Renal cortical epithelial cell (primary cell): ENCODE measurements around the gene EIF4B. TPM values are rescaled to one million over a fixed set of nuclear protein-coding genes. Genes with fewer than 3 reads are reported as not detected.

Experiments used
- DNase-seq: peaks from one replicate; pipeline ENCODE4 v3.0.0-alpha.2; 2011; ENCODE audit warnings: low read depth
- total RNA-seq: library from RNA; depleted of rRNA; stranded (reverse); fragments of >200 nt; gene quantifications from 2 replicates; pipeline ENCODE4 v1.2.3, GENCODE V29; 2014

Gene EIF4B
- total RNA-seq, 1 donor from 2014 or later: 1,047 TPM

- DNase-seq: no peak
Measured at GRCh38 chr12:53068811-53069585, 62.7 kb downstream of the EIF4B start.

GRCh38 chr12:53069621-53070410 lies 63.6 kb downstream of the EIF4B start:
- no peak for DNase-seq

GRCh38 chr12:53070877-53071492 lies 64.7 kb downstream of the EIF4B start:
- no peak for DNase-seq

- DNase-seq: no peak
Measured at GRCh38 chr12:53071591-53072551, 65.6 kb downstream of the EIF4B start.

- no peak for DNase-seq
Measured at GRCh38 chr12:53073881-53074280, 67.6 kb downstream of the EIF4B start.

GRCh38 chr12:53074283-53074998 lies 68.2 kb downstream of the EIF4B start:
- DNase-seq: no peak

GRCh38 chr12:53074999-53075370 lies 68.7 kb downstream of the EIF4B start:
- no peak for DNase-seq

GRCh38 chr12:53076461-53076860 lies 70.2 kb downstream of the EIF4B start:
- no peak for DNase-seq

- DNase-seq: no peak
Measured at GRCh38 chr12:53077030-53077429, 70.8 kb downstream of the EIF4B start.

- DNase-seq: no peak
Measured at GRCh38 chr12:53078425-53079225, 72.4 kb downstream of the EIF4B start.

GRCh38 chr12:53079226-53080117 lies 73.2 kb downstream of the EIF4B start, which contains the start of gene SPRYD3:
SPRYD3 (minus strand) TSS chr12:53079390; CDS start chr12:53079333, 57 bp downstream.
- DNase-seq: peak; percentile 79

- no peak for DNase-seq
Measured at GRCh38 chr12:53082637-53083175, 76.5 kb downstream of the EIF4B start.

- no peak for DNase-seq
Measured at GRCh38 chr12:53086361-53086760, 80.1 kb downstream of the EIF4B start.

GRCh38 chr12:53090105-53090504 lies 83.8 kb downstream of the EIF4B start:
- DNase-seq: no peak

GRCh38 chr12:53090554-53090953 lies 84.3 kb downstream of the EIF4B start:
- no peak for DNase-seq

GRCh38 chr12:53091756-53092155 lies 85.5 kb downstream of the EIF4B start:
- no peak for DNase-seq
